ENCODE data around the gene FAM184B. TPM values are rescaled to one million over a fixed set of nuclear protein-coding genes. Genes with fewer than 3 reads are reported as not detected.

Gene FAM184B
- total RNA-seq, 1 donor from 2014 or later: not detected

DNA sequence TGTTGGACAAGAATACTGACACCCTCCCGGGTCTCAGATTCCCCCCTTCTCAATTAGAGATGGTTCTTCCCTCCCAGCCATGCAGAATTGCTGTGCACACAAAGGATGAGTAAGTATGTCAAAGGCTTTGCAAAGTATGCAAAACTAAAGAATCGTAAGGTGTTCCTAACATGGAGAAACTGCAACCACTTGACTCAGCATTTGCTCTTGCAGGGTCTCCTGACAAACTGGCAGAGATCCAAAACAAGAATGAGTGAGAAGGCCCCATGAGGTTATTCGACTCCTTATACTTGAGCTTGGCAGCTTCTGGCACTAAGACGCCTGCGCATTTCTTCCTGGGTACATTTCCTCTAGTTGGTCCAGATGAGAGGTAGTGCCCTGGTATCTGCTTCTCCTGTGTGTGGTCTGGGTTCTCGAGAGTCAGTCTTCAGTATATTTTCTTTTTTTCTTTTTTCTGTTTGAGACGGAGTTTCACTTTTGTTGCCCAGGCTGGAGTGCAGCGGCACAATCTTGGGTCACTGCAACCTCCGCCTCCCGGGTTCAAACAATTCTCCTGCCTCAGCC is 8.2 kb downstream of the FAM184B start:
- no peak for DNase-seq (ENCODE audit: low read depth)

DNA sequence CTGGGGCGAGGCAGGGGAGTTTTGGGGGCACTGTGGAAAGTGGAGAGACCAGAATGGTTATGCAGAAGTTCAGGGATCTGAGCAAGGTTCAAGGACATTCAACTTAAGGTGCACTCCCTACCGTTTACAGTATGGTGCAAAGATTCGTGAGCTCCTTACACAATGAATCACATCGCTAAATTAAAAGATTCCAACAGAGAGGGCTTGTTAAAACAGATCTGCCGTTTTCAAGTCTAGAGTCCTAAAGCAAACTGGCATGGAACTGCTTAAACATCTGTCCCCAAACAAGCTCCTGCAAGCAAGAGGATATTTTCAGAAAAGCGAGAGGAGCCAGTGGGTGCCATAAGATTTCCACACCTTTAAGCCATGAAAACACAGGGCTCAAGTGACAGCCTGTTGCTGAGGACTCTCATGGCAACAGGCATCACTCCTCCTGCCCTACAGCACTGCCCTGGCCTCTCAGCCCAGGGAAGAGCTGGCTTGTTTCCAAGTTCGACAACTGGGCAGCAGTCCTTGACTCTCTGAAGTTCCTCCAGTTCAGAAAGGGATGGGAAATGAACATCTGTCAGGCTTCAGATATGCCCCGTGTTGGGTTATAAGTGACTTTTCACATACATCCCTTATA is 10.0 kb downstream of the FAM184B start:
- DNase-seq (ENCODE audit: low read depth): no peak

DNA sequence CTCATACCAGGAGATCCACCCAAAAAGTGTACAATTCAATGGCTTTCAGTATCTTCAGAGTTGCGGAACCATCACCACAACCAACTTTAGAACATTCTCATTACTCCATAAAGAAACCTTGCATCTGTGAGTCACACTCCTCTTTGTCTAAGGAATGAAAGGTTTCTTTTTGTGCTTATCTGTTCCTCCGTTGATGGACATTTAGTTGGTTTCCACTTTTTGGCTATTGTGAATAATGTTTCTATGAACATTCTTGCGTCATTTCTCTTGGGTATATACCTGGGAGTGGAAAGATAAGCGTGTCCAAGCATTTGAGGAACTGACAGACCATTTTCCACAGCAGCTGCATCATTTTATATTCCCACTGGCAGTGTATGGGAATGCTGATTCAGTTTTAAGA is 10.6 kb downstream of the FAM184B start:
- DNase-seq (ENCODE audit: low read depth): no peak

DNA sequence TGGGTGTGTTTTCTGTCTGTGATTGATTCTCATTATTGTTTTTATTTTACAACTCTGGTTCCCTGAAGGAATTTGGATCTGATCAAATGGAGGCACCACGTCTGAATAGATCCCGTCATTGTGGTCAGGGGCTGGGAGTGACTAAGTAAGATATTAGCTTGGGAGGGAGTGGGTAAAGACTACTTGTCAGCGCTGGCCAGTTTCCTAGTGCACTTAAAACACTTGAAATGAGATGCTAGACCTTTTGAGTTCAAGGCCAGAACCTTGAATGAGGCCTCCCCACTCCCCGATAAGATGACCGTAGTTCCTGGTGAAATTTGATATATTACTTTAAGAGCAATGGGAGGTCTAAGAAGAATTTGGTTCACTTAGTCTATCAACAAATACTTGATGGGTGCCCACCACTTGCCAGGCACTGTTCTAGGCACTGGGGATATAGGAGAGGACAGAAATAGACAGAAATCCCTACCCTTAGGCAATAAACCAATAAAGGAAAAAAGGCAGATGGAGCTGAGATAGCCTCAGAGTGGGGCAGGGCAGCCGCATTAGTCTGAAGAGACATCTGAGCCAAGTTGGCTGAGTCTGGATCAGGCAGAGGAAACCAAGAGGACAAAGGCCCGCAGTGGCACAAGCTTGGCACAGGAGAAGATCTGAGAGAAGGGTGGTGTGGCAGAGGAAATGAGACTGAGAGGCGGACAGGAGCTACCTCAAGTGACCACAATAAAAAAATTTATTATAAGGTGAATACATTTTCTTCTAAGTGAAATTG is 11.8 kb downstream of the FAM184B start:
- DNase-seq (ENCODE audit: low read depth): no peak

DNA sequence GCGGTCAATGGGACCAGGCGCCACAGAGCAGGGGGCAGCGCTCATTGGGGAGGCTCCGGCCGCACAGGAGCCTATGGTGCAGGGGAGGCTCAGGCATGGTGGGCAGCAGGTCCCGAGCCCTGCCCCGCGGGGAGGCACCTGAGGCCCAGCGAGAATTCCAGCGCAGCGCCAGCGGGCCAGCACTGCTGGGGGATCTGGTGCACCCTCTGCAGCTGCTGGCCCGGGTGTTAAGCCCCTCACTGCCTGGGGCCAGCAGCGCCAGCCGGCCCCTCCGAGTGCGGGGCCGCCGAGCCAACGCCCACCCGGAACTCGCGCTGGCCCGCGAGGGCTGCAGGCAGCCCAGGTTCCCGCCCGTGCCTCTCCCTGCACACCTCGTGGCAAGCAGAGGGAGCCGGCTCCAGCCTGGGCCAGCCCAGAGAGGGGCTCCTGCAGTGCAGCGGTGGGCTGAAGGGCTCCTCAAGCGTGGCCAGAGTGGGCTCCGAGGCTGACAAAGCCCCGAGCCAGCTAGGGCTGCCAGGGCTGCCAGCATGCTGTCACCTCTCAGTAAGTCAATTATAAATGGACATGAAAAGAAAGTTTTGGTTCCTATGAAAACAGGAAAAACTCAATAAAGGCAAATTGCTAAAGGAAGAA is 14.5 kb downstream of the FAM184B start:
- DNase-seq (ENCODE audit: low read depth): no peak

DNA sequence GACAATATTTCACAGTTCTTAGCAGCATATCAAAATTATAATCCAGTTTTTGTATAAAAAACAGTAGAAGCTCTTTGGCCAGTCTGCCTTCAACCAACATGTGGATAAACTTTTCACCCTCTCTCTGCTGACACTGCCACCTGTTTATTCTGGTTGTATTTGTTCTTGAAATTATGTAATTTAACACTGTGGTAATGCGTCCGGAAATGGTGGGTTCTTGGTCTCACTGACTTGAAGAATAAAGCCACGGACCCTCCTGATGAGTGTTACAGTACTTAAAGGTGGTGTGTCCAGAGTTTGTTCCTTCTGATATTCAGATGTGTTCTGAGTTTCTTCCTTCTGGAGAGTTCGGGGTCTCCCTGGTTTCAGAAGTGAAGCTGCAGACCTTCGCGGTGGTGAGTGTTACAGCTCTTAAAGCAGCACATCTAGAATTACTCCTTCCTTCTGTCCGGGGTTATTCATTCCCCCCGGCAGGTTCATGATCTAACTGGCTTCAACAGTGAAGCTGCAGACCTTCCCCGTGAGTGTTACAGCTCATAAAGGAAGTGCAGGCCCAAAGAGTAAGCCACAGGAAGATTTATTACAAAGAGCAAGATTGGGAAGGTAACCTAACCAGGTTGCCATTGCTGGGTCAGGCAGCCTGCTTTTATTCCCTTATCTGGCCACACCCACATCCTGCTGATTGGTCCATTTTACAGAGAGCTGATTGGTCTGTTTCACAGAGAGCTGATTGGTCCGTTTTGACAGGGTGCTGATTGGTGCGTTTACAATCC is 15.7 kb downstream of the FAM184B start:
- DNase-seq (ENCODE audit: low read depth): no peak

DNA sequence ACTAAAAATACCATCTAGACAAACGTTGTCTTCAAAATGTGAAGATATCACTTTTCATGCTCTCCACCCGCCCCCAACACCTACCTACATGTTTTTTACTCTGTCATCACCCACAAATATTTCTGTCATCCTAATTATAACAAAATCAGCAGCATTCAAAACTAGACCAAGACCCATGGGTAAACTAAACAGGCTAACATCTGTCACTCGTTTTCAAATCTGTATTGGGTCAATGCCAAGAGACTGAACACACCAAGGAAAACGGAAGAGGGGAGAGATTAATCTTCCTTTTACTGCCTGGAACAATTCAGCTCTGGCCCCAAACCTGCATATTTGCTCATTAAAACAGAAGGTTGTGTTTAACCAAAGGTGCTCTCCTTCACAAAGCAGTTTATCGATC is 17.5 kb downstream of the FAM184B start:
- DNase-seq (ENCODE audit: low read depth): no peak

DNA sequence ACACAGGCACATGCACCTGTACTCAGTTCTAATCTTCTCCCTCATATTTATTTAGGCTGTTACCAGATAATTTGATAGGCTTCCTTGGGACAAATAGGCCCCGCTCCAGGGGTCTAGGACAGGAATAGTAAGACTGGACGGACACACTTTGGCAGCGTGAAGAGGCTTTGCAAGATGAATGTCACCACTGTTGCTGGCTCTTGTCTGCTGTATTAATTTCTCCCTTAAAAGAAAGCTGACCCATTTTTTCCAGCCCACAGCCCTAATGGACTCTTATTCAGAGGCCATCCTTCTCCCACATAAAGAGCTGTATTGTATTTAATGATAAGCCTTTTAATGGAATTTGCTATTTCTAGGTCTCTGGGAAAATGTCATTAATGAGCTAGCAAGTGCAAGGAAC is 18.0 kb downstream of the FAM184B start:
- DNase-seq (ENCODE audit: low read depth): no peak

DNA sequence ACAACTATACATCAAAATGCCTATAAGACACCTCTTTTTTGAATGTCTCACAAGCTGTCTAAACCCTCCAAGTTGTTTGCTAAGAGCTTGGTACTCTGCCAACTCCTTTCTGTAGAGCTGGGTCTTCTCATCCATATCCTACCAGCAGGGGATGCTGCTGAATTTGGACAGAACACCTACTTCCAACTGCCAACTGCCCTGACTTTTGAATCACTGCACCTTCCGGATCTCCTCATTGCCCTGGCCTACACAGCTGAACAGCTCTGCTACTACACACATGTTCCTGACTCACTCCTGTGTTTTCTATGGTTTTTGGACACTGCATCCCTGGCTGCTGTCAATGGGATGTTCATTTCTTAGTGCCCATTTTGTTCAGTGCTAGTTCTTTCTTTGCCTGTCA is 18.7 kb downstream of the FAM184B start:
- DNase-seq (ENCODE audit: low read depth): peak; percentile 60

DNA sequence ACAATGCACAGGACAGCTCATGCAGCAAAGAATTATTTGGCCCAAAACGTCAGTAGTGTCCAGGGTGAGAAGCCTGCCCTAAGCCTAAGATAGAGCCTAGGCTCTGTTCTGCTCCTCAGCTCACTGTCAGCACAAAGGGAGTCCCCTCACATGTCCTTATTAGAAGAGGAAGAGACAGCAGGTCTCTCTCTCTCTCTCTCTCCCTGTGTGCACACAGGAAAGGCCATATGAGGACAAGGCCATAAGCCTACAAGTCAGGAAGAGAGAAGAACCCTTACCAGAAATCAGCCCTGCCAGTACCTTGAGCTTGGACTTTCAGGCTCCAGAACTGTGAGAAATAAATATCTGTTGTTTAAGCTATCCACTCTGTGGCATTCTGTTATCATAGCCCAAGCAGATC is 20.4 kb downstream of the FAM184B start:
- no peak for DNase-seq (ENCODE audit: low read depth)

DNA sequence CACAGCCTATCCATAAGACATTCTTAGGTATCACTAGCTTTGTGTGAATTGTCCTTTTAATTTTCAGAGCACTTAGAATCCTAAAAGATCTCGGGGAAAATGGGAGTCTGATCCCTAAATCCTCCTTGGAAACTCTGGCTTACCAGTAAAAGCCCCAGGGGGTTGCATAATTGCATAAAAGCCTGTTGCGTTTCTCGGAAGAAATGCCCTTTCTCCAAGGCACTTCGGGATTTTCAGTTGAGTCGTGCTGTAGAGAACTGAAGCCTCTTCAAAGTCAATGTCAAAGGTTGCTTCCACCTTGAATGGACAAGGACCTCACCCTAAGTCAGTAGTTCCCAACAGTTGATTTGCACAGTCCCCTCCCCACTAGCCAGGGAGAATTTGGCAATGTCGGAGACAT is 20.8 kb downstream of the FAM184B start:
- no peak for DNase-seq (ENCODE audit: low read depth)

DNA sequence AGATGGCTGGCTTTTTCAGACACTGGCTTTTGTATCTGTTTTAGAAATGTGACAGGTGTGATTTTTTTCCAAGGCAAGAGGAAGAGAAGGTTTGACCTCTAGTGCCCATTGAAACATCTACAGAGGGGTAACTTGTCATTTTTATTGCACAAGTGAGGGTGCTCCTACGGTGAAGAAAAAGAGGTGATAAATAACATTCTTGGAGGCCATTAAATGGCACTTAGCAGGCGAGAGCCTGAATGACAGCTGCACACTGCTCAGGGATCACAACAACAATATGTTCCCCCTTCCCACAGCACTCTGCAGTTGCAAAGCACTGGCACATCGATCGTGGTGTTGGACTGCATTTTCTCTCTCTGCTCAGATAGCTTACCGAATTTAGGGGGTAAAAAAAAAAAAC is 22.9 kb downstream of the FAM184B start:
- no peak for DNase-seq (ENCODE audit: low read depth)

DNA sequence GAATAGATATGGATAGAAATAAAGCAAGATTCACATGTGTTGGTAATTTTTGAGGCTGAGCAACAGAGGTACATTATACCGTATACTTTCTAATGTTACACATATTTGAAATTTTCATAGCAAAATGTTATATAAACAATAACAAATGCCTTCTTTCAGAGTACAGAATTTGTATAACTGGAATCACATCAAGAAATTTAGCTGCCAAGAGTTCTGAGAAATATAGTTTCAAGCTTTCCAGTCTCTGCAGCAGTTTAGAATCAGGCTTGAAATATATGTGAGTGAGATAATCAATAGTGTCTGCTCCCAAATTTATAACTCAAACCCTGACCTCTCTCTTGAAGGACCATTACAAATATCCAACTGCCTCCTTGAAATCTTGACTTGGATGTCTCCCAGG is 23.8 kb downstream of the FAM184B start:
- DNase-seq (ENCODE audit: low read depth): no peak

DNA sequence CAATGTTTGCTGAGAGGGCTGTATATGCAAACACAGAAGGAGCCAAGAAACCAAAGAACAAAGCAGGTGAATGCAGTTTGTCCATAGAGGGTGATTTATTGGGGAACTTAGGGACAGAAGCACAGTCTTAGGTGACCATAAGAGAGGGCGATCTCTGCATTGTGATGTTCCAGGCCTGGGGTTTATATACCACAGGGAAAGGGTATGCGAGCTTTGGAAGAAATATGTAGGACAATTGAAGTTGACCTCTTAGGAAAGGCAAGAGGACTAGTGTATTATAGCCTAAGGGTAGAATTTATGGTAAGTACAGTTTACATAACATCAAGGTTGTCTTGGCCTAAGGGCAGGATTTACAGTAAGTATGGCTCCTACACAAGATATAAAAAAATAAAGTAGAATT is 27.8 kb downstream of the FAM184B start:
- DNase-seq (ENCODE audit: low read depth): no peak

DNA sequence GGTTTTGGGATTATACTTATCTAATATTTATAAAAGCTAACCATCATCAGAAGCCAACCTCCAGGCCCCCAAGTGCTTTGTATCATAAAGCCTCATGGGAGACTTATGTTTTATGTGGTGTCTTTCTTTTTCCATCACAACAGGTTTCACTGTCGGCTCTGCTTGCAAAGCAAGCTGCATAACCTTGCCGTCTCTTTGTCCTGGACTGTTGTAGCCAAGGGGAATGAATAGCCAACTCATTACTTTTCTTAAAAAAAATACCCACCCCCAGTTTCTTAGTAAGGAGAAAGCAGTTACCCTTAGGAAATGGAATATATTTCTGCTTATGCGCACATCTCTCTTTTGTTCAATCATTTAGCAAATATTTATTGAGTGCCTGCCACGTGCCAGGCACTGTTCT is 40.7 kb downstream of the FAM184B start:
- DNase-seq (ENCODE audit: low read depth): no peak

DNA sequence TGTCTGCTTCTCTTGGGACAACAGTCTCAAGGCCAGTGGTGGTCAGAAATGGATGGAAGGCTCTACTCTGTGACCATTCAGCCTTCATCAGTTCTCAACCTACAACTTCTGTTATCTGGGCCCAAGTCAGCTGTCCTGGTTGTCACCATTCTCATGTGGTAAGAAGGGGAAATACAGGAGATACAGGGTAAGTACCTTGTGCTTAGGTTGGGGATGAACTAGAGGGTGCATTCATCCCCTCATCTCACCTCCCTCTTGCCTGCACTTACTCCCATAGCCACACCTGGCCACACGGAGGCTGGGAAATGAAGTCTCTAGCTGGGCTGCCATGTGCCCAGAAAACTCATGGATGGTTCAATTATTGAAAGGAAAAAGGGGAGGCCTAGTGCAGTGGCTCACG is 44.9 kb downstream of the FAM184B start:
- no peak for DNase-seq (ENCODE audit: low read depth)

DNA sequence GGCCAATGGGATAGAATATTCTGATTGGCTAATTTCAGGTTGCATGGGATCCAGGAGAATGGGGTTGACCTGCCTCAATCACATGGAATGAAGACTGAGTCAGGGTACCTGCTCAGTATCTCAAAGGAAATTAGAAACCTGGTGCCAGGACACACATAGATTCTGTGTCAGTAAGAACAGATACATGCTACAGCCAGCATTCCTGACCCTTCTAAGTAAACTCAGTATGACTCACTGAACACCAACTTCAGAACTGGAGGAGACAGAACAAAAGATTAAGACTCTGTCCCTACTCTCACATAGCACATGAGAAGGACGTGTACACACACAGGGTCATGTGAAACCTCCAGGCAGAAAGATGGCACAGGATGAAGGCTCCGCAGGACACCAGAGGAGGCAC is 54.5 kb downstream of the FAM184B start:
- DNase-seq (ENCODE audit: low read depth): no peak

DNA sequence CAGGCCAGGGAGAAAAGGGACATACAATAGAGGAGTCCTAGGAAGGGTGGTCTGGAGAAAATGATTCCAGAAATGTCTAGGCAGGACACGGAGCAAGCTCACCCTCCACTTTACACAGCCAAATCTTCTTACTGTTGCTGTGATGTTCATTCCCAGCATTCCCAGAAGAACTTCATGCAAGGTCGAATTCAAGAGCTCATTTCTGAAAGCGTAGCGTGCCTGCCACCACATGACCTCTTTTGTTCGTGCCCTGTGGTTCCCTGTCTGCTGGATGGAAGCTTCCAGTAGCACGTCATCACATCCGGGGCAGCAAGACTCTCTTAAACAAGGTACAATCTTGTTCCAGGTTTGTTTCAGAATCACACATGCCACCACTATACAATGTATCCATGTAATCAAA is 57.8 kb downstream of the FAM184B start:
- no peak for DNase-seq (ENCODE audit: low read depth)

DNA sequence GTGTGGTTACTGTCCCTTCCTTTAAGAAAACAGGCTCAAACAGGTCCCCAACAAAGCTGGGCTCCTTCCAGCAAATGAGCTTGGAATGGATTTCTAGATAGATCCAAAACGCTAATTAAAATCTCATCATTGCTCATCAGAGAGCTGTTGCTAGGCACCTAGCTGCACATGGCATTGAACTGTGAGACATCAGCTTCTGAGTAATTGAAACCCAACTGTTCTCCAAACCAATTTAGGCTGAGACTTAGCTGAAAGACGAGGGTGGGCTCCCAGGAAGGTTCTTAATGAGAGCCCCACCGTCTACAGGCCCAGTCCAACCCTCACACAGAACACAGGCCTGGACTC is 59.1 kb downstream of the FAM184B start:
- no peak for DNase-seq (ENCODE audit: low read depth)

DNA sequence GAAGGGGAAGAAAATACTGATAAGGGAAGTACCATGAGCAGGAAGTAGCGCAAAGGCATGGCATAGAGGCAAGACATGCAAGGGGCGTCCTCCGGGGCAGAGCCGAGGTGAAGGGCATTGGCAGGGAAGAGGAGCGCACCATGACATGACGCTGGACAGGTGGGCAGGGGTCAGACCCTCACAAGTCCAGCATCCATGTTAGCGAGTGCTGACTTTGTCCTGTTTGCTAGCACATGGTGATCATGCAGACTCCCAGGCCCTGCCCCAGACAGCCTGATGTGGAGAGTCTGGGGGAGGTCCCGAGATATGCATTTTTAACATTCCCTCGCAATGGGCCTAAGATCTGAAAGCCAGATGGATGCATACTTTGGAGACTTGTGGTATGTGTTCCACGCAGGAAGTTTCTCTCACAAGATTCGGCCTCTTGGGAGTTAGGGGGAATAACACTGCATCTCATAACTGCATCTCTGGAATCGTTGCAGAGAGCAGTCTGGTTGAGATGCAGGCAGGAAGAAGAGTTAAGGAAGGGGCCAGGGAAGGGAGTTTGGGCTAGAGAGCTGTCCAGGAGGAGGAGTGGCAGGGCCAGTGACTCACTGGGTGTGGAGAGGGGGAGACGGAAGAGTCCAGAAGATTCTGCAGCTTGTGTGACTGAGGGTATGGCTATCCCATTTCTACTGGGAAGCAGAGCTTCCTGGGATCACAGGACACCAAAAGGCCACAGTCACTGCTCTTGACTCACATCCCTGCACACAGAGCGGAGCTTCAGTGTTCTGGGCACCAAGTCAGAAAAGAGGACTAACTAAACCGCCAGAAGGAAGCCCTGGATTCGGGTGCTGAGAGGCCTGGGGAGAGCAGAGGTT is 59.7 kb downstream of the FAM184B start:
- DNase-seq (ENCODE audit: low read depth): no peak

DNA sequence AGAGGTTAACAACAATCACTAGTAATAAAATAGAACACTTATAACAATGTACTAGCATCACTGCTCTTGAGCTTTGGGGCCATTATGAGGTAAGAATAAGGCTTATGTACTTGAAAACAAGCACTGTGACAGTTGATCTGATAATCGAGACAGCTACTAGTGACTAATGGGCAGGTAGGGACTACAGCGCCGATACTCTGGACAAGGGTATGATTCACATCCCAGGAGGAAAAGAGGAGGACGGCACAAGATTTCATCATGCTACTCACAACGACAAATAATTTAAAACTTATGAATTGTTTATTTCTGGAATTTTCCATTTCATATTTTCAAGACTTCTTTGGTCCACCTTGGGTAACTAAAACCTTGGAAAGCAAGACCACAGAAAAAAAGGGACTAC is 62.3 kb downstream of the FAM184B start:
- no peak for DNase-seq (ENCODE audit: low read depth)

Measured in renal cortical epithelial cell (primary cell).